ENCODE results near the gene CALML4. TPM values are rescaled to one million over a fixed set of nuclear protein-coding genes. Genes with fewer than 3 reads are reported as not detected.

CALML4 gene
- total RNA-seq, 1 donor from 2014 or later: 4.5 TPM

DNA sequence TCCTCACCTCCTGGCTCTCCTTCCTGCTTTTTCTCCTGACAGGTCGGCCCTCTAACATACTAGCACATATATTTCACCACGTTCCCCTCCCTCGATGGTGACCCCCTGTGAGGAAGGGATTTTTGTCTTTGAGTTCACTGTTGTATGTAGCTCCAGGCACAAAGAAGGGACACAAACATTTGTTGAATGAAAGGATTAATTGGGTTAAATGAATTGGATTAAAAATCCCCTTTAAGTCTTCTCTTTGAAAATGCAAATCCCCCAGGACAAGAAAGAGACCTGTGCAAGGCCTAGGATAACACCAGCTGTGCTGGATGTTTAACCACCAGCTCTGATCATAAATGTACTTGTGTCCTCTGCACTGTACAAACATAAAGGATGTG lies 3.3 kb downstream of the CALML4 start:
- H3K27me3 ChIP-seq (ENCODE audit: control insufficient read depth, insufficient read depth, low read length): no peaks in the 10 kb centered on the region
- DNase-seq (ENCODE audit: low read depth) (no peak), FAIRE-seq (no peak)
- H3K36me3 ChIP-seq (ENCODE audit: control insufficient read depth, insufficient read depth, low read length): peaks cover 4% of the 10 kb centered on the region
- no peak overlapping the region for H3K4me3 ChIP-seq (ENCODE audit: low read depth, low read length)
- TF ChIP-seq, protein P1, sequence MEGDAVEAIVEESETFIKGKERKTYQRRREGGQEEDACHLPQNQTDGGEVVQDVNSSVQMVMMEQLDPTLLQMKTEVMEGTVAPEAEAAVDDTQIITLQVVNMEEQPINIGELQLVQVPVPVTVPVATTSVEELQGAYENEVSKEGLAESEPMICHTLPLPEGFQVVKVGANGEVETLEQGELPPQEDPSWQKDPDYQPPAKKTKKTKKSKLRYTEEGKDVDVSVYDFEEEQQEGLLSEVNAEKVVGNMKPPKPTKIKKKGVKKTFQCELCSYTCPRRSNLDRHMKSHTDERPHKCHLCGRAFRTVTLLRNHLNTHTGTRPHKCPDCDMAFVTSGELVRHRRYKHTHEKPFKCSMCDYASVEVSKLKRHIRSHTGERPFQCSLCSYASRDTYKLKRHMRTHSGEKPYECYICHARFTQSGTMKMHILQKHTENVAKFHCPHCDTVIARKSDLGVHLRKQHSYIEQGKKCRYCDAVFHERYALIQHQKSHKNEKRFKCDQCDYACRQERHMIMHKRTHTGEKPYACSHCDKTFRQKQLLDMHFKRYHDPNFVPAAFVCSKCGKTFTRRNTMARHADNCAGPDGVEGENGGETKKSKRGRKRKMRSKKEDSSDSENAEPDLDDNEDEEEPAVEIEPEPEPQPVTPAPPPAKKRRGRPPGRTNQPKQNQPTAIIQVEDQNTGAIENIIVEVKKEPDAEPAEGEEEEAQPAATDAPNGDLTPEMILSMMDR (IDR thresholded peaks at IDR 0.05; ENCODE audit: insufficient read depth, low read length, severe bottlenecking): no peak

DNA sequence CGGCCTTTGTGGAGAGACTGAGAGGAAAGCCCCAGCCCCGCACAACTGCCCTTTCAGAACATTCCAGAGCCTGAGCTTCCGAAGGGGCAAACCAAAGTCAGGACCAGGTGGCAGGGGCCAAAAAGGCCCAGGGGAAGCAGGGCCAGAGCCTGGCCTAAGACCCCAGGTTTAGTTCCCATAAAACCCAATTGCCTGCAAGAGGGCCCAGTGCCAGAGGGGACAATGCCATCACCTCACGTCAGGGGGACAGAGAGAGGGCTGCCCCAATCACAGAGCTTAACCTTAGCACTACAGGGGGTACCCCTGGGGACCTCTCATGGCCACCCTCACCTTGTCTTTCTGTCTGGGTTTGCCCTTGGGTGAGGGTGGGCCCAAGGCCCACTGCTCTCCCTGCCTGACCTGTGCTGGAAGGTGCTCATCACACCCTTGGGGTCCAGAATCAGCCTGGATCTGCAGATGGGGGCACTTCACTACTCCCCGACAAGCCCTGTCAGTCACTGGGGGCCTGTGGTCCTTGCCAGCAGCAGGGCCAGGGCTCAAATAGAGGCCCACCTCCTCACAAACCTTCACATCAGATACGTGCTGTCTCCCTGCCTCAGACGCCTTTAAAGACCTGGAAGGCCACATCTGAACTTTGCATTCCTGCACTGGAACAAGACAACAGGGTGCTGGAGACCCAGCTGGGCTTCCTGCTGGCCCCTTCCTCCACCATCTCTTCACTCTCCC lies 3.8 kb downstream of the CALML4 start:
- DNase-seq (ENCODE audit: low read depth): no peak
- no peaks in the 10 kb centered on the region for H3K27me3 ChIP-seq (ENCODE audit: control insufficient read depth, insufficient read depth, low read length)
- no peak overlapping the region for H3K4me3 ChIP-seq (ENCODE audit: low read depth, low read length)
- FAIRE-seq: no peak
- peaks cover 4% of the 10 kb centered on the region for H3K36me3 ChIP-seq (ENCODE audit: control insufficient read depth, insufficient read depth, low read length)
- TF ChIP-seq, protein P1 (IDR thresholded peaks at IDR 0.05; ENCODE audit: insufficient read depth, low read length, severe bottlenecking): no peak

DNA sequence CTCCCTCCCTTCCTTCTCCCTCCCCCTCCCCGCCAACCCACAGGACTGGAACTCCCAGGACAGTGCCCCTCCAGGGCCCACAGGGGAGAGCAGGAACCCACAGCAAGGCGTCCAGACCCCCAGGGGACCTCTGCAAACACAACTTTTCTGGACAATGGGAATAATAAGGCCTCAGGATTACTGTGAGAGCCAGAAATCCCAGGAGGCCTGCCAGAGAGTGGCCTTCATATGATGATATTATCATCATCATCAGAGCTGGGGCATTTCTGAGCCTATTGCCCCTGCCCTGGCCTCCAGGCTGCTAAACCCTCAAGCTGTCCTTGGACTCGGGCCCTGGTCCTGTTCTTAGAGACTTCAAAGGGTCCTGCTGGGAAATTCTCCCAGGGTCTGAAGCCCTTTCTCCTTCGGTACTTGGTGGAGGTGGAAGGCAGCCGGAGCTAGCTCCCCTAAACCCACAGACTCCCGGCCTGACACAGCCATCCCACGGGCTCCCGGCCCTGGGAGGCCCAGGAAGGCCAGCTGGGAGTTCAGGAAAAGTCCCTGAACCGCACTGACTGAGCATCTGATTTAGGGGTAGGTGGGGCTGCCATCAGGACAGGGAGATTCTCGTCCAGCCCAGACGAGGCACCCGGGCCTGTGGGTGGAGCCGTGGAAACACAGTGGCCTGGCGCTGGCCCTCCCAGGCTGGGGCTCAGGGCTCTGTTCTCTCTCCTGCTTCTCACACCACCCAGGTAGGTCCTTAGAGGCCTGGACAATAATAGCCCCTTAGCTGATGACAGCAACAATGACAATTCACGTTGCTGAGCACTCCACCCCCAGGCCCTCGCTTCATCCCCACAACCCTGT lies 4.9 kb downstream of the CALML4 start:
- TF ChIP-seq, protein P1 (IDR thresholded peaks at IDR 0.05; ENCODE audit: insufficient read depth, low read length, severe bottlenecking): no peak
- no peak for FAIRE-seq

DNA sequence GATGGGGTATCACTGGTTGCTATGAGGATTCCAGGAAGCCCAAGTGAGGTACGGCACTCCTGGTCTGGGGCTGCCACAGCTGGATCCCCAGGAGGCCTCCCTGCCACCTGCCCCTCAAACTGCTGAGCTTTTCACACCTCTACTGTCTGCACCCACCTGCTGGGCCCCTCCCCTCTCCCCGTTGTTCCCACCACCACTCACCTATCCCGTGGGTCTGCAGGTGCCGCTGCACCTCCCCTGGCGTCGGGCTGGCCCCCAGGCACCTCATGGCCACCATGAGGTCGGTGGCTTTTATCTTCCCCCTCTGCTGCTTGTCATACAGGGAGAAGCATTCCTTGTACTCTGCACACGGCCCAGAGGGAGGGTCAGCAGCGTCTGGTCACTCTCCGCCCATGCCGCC lies 5.8 kb downstream of the CALML4 start:
- H3K36me3 ChIP-seq (ENCODE audit: control insufficient read depth, insufficient read depth, low read length): peaks cover 4% of the 10 kb centered on the region
- no peaks in the 10 kb centered on the region for H3K27me3 ChIP-seq (ENCODE audit: control insufficient read depth, insufficient read depth, low read length)
- TF ChIP-seq, protein P1 (IDR thresholded peaks at IDR 0.05; ENCODE audit: insufficient read depth, low read length, severe bottlenecking): no peak
- H3K4me3 ChIP-seq (ENCODE audit: low read depth, low read length): no peak overlapping the region
- FAIRE-seq: no peak
- no peak for DNase-seq (ENCODE audit: low read depth)

More for the DNA sequence above, 4.9 kb downstream of the CALML4 start:
- no peak for DNase-seq (ENCODE audit: low read depth)
- no peaks in the 10 kb centered on the region for H3K27me3 ChIP-seq (ENCODE audit: control insufficient read depth, insufficient read depth, low read length)
- H3K4me3 ChIP-seq (ENCODE audit: low read depth, low read length): no peak overlapping the region
- peaks cover 4% of the 10 kb centered on the region for H3K36me3 ChIP-seq (ENCODE audit: control insufficient read depth, insufficient read depth, low read length)

DNA sequence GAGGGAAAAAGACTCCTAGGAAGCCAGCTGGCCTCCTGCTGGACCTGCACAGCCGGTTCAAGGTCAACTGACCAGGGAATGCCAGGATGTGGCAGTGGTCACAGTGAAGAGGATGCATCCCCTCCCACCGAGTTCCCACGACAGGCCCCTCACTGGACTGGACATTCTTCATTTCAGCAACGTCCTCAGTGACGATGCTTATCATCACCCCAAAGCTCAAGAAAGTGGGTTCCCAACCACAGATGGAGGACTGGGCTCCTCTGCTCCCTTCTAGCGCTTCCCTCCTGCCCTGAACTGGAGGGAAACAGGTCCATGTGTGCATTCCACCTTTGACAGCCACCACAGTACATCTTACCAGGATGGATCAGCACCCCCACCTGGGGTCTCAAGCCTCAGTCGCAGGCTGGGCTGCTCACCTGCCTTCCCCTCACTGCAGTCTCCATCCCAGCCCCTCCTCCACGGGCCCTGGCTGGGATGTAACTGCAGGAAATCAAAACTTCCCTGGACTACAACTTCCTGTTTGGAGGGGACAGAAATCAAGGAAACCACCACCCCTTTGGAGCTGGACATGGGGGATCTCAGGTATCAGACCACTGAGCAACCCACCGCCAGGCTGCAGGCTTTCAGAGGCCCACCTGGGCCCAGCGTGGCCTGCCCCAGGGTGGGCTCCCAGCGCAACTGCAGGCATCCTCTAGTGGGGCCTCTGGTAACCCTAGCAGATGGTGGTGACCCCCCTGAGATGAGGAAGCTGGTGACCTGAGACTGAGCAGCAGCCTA lies 7.3 kb downstream of the CALML4 start:
- FAIRE-seq: no peak
- TF ChIP-seq, protein P1 (IDR thresholded peaks at IDR 0.05; ENCODE audit: insufficient read depth, low read length, severe bottlenecking): no peak

More for the DNA sequence above, 7.3 kb downstream of the CALML4 start:
- no peak for DNase-seq (ENCODE audit: low read depth)
- H3K36me3 ChIP-seq (ENCODE audit: control insufficient read depth, insufficient read depth, low read length): peaks cover 4% of the 10 kb centered on the region
- no peak overlapping the region for H3K4me3 ChIP-seq (ENCODE audit: low read depth, low read length)
- no peaks in the 10 kb centered on the region for H3K27me3 ChIP-seq (ENCODE audit: control insufficient read depth, insufficient read depth, low read length)

Data from bronchial epithelial cell (primary cell).